Adipose tissue (tissue), 3 donors: ENCODE results near the gene TUBA1C. TPM values are rescaled to one million over a fixed set of nuclear protein-coding genes. Genes with fewer than 3 reads are reported as not detected.

Experiments
- polyA plus RNA-seq, 3 donors: library from polyadenylated mRNA; stranded (reverse); fragments of 200-250 nt; gene quantifications; one replicate each; pipeline ENCODE4 v1.2.3, GENCODE V29; 2013
- donor health status: healthy with polysubstance abuse.
- donor health status: Bipolar disorder and iron deficiency.
- donor health status: healthy.

Gene TUBA1C
- polyA plus RNA-seq, 3 donors: 108 to 342 (median 166) TPM

Other genes with a start within 250 kb of the TUBA1C start
- gene PRKAG1, start 246.3 kb upstream of the TUBA1C start, polyA plus RNA-seq: 10 to 100 TPM; 33.6 to 59.4 (median 54.5) TPM
- gene KMT2D, start 204.3 kb upstream of the TUBA1C start, polyA plus RNA-seq: 10 to 100 TPM; 12.6 to 41.6 (median 23.4) TPM
- gene RHEBL1, start 195.1 kb upstream of the TUBA1C start, polyA plus RNA-seq: 1 to 10 TPM in 1 of 3 donors, under 1 TPM in 2; 0.53 to 2.6 (median 0.55) TPM
- gene DHH, start 170.3 kb upstream of the TUBA1C start, polyA plus RNA-seq: 1 to 10 TPM in 2 of 3 donors, under 1 TPM in 1; 0.22 to 1.8 (median 1.5) TPM
- 10 to 100 TPM; 22.5 to 38.7 (median 28.2) TPM for gene LMBR1L, start 154.2 kb upstream of the TUBA1C start, polyA plus RNA-seq
- 100 to 1,000 TPM; 184 to 751 (median 746) TPM for gene TUBA1B, start 133.7 kb upstream of the TUBA1C start, polyA plus RNA-seq
- gene TUBA1A, start 76.0 kb upstream of the TUBA1C start, polyA plus RNA-seq: 100 to 1,000 TPM in 2 of 3 donors, 10 to 100 TPM in 1; 51.3 to 167 (median 154) TPM
- gene PRPH, start 30.1 kb downstream of the TUBA1C start, polyA plus RNA-seq: 1 to 10 TPM in 2 of 3 donors, under 1 TPM in 1; 0.43 to 2.4 (median 2.1) TPM
- gene TROAP, start 58.2 kb downstream of the TUBA1C start, polyA plus RNA-seq: 1 to 10 TPM in 1 of 3 donors, under 1 TPM in 2; 0.22 to 2.4 (median 0.33) TPM
- gene C1QL4, start 72.1 kb downstream of the TUBA1C start, polyA plus RNA-seq: not detected
- gene DNAJC22, start 81.8 kb downstream of the TUBA1C start, polyA plus RNA-seq: 1 to 10 TPM in 1 of 3 donors, under 1 TPM in 2; 0.22 to 4.0 (median 0.62) TPM
- gene SPATS2, start 102.4 kb downstream of the TUBA1C start, polyA plus RNA-seq: 10 to 100 TPM in 1 of 3 donors, 1 to 10 TPM in 2; 4.8 to 13.4 (median 5.0) TPM